ENCODE data around the gene NCOA4.

- TF ChIP-seq, protein P1, sequence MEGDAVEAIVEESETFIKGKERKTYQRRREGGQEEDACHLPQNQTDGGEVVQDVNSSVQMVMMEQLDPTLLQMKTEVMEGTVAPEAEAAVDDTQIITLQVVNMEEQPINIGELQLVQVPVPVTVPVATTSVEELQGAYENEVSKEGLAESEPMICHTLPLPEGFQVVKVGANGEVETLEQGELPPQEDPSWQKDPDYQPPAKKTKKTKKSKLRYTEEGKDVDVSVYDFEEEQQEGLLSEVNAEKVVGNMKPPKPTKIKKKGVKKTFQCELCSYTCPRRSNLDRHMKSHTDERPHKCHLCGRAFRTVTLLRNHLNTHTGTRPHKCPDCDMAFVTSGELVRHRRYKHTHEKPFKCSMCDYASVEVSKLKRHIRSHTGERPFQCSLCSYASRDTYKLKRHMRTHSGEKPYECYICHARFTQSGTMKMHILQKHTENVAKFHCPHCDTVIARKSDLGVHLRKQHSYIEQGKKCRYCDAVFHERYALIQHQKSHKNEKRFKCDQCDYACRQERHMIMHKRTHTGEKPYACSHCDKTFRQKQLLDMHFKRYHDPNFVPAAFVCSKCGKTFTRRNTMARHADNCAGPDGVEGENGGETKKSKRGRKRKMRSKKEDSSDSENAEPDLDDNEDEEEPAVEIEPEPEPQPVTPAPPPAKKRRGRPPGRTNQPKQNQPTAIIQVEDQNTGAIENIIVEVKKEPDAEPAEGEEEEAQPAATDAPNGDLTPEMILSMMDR (IDR thresholded peaks at IDR 0.05) = no peak
- no peak for TF ChIP-seq POLR2A (IDR thresholded peaks at IDR 0.05)
These were observed 43.9 kb upstream of the NCOA4 start for GRCh38 chr10:46074196-46074946.

Measured in ovary (tissue), 3 donors.